MCF 10A (cell line): ENCODE data around the gene SLC39A10. TPM values are rescaled to one million over a fixed set of nuclear protein-coding genes. Genes with fewer than 3 reads are reported as not detected.

Experiments
- Bru-seq: library from RNA; stranded (reverse); fragments of 400-500 nt; gene quantifications from one replicate; lab custom pipeline; 2021; lab: Mats Ljungman, UMichigan
- BruChase-seq, 2 experiments: library from RNA; stranded (reverse); fragments of 400-500 nt; gene quantifications; one replicate each; lab custom pipeline; 2021; lab: Mats Ljungman, UMichigan
- BruUV-seq: library from RNA; stranded (reverse); fragments of 400-500 nt; replicated peaks from 2 replicates; lab custom pipeline; 2021; lab: Mats Ljungman, UMichigan
- CTCF ChIA-PET: fragments of 300-600 bp; sonication (Branson Sonifier 250); formaldehyde crosslinking; extraction: SDS; loops from one replicate; lab custom pipeline; 2021; ENCODE audit warnings: antibody characterized with exemption, inconsistent platforms; lab: Yijun Ruan, JAX
- POLR2A ChIA-PET: fragments of 300-600, 350-650 bp; sonication (Branson Sonifier 250); formaldehyde crosslinking; extraction: SDS; loops from one replicate; lab custom pipeline; 2020; ENCODE audit warnings: antibody characterized with exemption, inconsistent platforms; lab: Yijun Ruan, JAX
- DNase-seq: peaks from one replicate; pipeline ENCODE4 v3.0.0-alpha.2; 2018; ENCODE audit not compliant: unreplicated experiment
- H3K27ac Mint-ChIP-seq: one replicate; pipeline ENCODE4 v1.8.0; 2022; ENCODE audit warnings: mild to moderate bottlenecking, low read depth, mixed read lengths; ENCODE audit not compliant: unreplicated experiment
- H3K27me3 Mint-ChIP-seq: one replicate; pipeline ENCODE4 v1.8.0; 2022; ENCODE audit warnings: mixed read lengths; ENCODE audit not compliant: insufficient read depth, unreplicated experiment
- H3K36me3 Mint-ChIP-seq: one replicate; pipeline ENCODE4 v1.8.0; 2022; ENCODE audit warnings: mild to moderate bottlenecking, moderate library complexity, mixed read lengths; ENCODE audit not compliant: insufficient read depth, unreplicated experiment
- H3K4me1 Mint-ChIP-seq: one replicate; pipeline ENCODE4 v1.8.0; 2022; ENCODE audit warnings: mixed read lengths; ENCODE audit not compliant: insufficient read depth, unreplicated experiment
- H3K4me3 Mint-ChIP-seq: one replicate; pipeline ENCODE4 v1.8.0; 2022; ENCODE audit warnings: mild to moderate bottlenecking, moderate library complexity, mixed read lengths; ENCODE audit not compliant: unreplicated experiment
- H3K9me3 Mint-ChIP-seq: one replicate; pipeline ENCODE4 v1.8.0; 2022; ENCODE audit warnings: mixed read lengths; ENCODE audit not compliant: unreplicated experiment
- CTCF ChIP-seq: fragments of 200-600 bp; IDR thresholded peaks from one replicate; pipeline ENCODE4 v1.8.0; 2022; ENCODE audit warnings: antibody characterized with exemption, mild to moderate bottlenecking; ENCODE audit not compliant: unreplicated experiment
- intact Hi-C: fragments of 100-400 bp; cut with micrococcal nuclease; formaldehyde crosslinking; loops from 2 replicates; pipeline ENCODE4 v1.14.1; 2022
- long read RNA-seq: library from polyadenylated mRNA; stranded (forward); transcript quantifications from one replicate; pipeline ENCODE4 v2.0.0, GENCODE V29; 2022
- total RNA-seq: library from RNA; stranded (reverse); gene quantifications from 2 replicates; pipeline ENCODE4 v1.2.3, GENCODE V29; 2022

SLC39A10 gene
- total RNA-seq (47.8 and 59.8 TPM in 2 replicates), Bru-seq, nascent RNA (percentile 87 among the genes with signal in this experiment), BruChase-seq, experiment 1, labeled RNA remaining after a 6-hour chase (percentile 93 among the genes with signal in this experiment), BruChase-seq, experiment 2, labeled RNA remaining after a 2-hour chase (percentile 91 among the genes with signal in this experiment)
- long read RNA-seq, full-length matches to known transcripts, result 26 of 59 reads
- long read RNA-seq, partial matches to known transcripts, result 10 of 59 reads
- long read RNA-seq, other reads (novel, unspliced or antisense), result 23 of 59 reads

- TF ChIP-seq CTCF, result no peak
- H3K27me3 Mint-ChIP-seq, result no peaks in the 10 kb centered on the region
- no peaks in the 10 kb centered on the region for H3K9me3 Mint-ChIP-seq
- H3K4me3 Mint-ChIP-seq, result peak within 1 kb of the TSS; percentile 81
- peaks cover 7% of the 10 kb centered on the region for H3K4me1 Mint-ChIP-seq
- H3K36me3 Mint-ChIP-seq, result peaks cover 24% of the 10 kb centered on the region
- DNase-seq, result peak; percentile 98
- peak within 1 kb of the TSS; percentile 93 for H3K27ac Mint-ChIP-seq
- POLR2A ChIA-PET, result interaction anchor here (0.5 to 5.6 kb wide), 57 partner anchors 8 to 1648 kb away, joined by 3 to 107 read pairs (median 4); partner anchors contain the start of gene DNAH7
- BruUV-seq, result no TSS peak
- intact Hi-C loops, result loop anchor here (1.0 to 5.0 kb wide), 3 partner anchors 93 to 785 kb away; no protein-coding TSS in a partner anchor
- CTCF ChIA-PET, result interaction anchor here (0.6 to 1.3 kb wide), 18 partner anchors 13 to 1682 kb away, joined by 3 to 6 read pairs (median 4); no protein-coding TSS in a partner anchor
These were observed at the start of gene SLC39A10 for GRCh38 chr2:195656859-195657633. SLC39A10 (plus strand) TSS chr2:195657226; CDS start chr2:195680043, 22,817 bp downstream.

GRCh38 chr2:195608768-195609454 lies 48.1 kb upstream of the SLC39A10 start:
- no peak for DNase-seq
- Mint-ChIP-seq H3K27me3 (no peaks in the 10 kb centered on the region), H3K27ac (no peak overlapping the region), H3K4me3 (no peak overlapping the region), H3K9me3 (no peaks in the 10 kb centered on the region), H3K36me3 (no peaks in the 10 kb centered on the region), H3K4me1 (peaks cover 11% of the 10 kb centered on the region)
- BruUV-seq, result no TSS peak
- CTCF ChIA-PET, result interaction anchor here (0.7 kb wide), 1 partner anchor 18 kb away, joined by 3 read pairs; no protein-coding TSS in a partner anchor
- TF ChIP-seq CTCF, result no peak
- intact Hi-C loops, result no loop called here
- POLR2A ChIA-PET, result interaction anchor here (0.6 to 1.1 kb wide), 3 partner anchors 22 to 303 kb away, joined by 3 read pairs; no protein-coding TSS in a partner anchor

GRCh38 chr2:195610717-195611116 lies 46.3 kb upstream of the SLC39A10 start:
- peaks cover 14% of the 10 kb centered on the region for H3K4me1 Mint-ChIP-seq
- H3K27me3 Mint-ChIP-seq, result no peaks in the 10 kb centered on the region
- H3K27ac Mint-ChIP-seq, result no peak overlapping the region
- H3K36me3 Mint-ChIP-seq, result no peaks in the 10 kb centered on the region
- BruUV-seq, result no TSS peak
- DNase-seq, result no peak
- intact Hi-C loops, result no loop called here
- POLR2A ChIA-PET, result interaction anchor here (1.1 kb wide), 1 partner anchor 46 kb away, joined by 4 read pairs; the partner anchor contains the start of gene SLC39A10
- no peak overlapping the region for H3K4me3 Mint-ChIP-seq
- no peaks in the 10 kb centered on the region for H3K9me3 Mint-ChIP-seq
- CTCF ChIA-PET, result no interaction called here
- TF ChIP-seq CTCF, result no peak
